AG04449 (cell line): ENCODE results near the gene NEUROD4.

ENCODE experiments used
- CTCF ChIA-PET: fragments of 350-600 bp; formaldehyde crosslinking; extraction: SDS; loops from one replicate; lab custom pipeline; 2021; ENCODE audit warnings: antibody characterized with exemption; lab: Yijun Ruan, JAX
- POLR2A ChIA-PET: fragments of 400-600, 350-600 bp; formaldehyde crosslinking; extraction: SDS; loops from one replicate; lab custom pipeline; 2020; ENCODE audit warnings: antibody characterized with exemption, inconsistent platforms; lab: Yijun Ruan, JAX
- DNase-seq: peaks from one replicate; pipeline ENCODE4 v3.0.0-alpha.2; 2010; ENCODE audit warnings: low read depth, low spot score
- H3K4me3 ChIP-seq: 2 replicates; pipeline ENCODE4 v1.5.1; 2011; ENCODE audit warnings: low read depth, mild to moderate bottlenecking, control low read depth, low read length
- CTCF ChIP-seq: IDR thresholded peaks from one replicate; pipeline ENCODE4 v1.5.1; 2011; ENCODE audit warnings: mild to moderate bottlenecking, moderate library complexity, low read length, control low read depth, inconsistent platforms; ENCODE audit not compliant: insufficient read depth; ENCODE audit errors: missing control alignments

The NEUROD4 gene

DNA sequence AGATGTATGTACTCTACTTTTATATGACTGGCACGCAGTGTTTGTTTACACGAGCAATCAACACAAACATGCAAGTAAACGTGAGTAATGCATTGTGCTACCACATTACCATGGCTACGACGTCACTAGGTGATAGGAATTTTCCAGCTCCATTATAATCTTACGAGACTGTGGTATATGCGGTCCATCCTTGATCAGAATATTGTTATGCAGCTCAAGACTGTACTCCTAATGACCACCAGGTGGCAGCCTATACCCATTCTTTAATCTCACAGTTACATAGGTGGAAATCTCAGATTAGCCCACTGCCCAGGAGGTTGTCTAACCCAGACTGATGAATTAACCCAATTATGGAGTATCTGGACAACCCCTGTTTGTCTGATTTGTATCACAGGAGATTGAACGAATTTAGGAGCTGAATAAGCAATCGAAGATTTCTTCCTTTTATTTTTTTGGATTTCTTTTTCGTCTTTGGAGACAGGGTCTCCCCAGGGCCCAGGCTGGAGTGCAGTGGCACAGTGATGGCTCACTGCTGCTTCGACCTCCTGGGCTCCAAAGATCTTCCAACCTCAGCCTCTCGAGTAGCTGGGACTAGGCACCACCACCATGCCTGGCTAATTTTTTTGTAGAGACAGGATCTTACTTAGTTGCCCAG is 26.5 kb upstream of the NEUROD4 start:
- H3K4me3 ChIP-seq: no peak overlapping the region
- DNase-seq: peak; percentile 4
- POLR2A ChIA-PET: no interaction called here
- CTCF ChIA-PET: interaction anchor here (0.8 to 7.6 kb wide), 30 partner anchors 9 to 626 kb away, joined by 3 to 272 read pairs (median 4); partner anchors contain the start of gene NEUROD4
- peak; percentile 71 for TF ChIP-seq CTCF

DNA sequence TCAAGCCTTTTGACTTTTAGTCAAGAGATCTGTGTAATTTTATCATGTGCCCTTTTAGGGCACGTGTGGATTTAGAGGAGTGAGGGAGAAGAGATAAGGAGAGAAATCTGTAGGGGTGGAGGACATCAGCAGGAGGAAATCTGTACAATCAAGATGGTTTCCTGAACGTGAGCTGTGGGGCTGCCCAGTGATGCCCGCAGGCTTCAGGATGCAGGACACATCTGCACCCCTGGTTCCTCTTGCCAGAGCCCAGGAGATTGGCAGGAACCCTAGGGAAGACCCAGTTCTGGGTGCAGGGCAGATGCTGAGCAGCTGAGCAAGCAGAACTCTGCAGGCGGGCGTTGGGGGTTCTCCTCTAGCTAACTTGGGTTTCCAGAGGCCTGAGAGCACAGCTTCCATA is 23.6 kb upstream of the NEUROD4 start:
- ChIA-PET CTCF (interaction anchor here (1.0 to 7.6 kb wide), 5 partner anchors 10 to 147 kb away, joined by 3 to 272 read pairs (median 3); partner anchors contain the start of gene MUCL1), POLR2A (no interaction called here)
- no peak overlapping the region for H3K4me3 ChIP-seq
- no peak for TF ChIP-seq CTCF
- no peak for DNase-seq

DNA sequence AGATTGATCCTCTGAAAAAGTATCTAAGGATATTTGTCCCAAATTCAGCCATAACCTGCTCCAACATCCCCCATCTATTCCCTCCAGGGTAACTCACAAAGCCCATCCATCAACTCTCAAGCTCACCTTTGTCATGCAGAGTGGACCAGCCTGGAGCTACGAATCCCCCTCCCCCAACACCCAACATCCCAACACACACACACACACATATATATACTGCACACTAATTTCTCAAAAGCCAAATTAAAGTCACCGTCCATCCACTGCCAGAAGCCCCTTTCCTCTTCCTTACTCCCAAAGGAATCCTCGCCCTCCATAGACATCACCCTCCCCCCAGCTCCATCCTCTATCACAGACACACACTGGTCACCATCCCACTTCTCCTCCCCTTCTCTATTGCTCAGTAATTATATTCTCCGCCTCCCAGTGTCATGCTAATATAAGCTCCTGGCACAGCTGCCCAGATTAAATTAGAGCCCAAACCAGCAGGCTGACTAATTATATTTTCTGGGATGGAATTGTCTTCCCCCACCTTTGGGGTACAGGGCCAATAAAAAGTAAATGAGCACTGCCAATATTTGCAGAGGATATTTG is 21.7 kb upstream of the NEUROD4 start:
- H3K4me3 ChIP-seq: no peak overlapping the region
- DNase-seq: no peak
- ChIA-PET CTCF (interaction anchor here (7.6 kb wide), 1 partner anchor 72 kb away, joined by 272 read pairs; no protein-coding TSS in a partner anchor), POLR2A (no interaction called here)
- no peak for TF ChIP-seq CTCF

- no peak overlapping the region for H3K4me3 ChIP-seq
- DNase-seq: no peak
- ChIA-PET POLR2A (no interaction called here), CTCF (interaction anchor here (1.0 kb wide), 1 partner anchor 11 kb away, joined by 3 read pairs; no protein-coding TSS in a partner anchor)
- no peak for TF ChIP-seq CTCF
Observed at GRCh38 chr12:54998958-54999510, 20.7 kb upstream of the NEUROD4 start.

DNA sequence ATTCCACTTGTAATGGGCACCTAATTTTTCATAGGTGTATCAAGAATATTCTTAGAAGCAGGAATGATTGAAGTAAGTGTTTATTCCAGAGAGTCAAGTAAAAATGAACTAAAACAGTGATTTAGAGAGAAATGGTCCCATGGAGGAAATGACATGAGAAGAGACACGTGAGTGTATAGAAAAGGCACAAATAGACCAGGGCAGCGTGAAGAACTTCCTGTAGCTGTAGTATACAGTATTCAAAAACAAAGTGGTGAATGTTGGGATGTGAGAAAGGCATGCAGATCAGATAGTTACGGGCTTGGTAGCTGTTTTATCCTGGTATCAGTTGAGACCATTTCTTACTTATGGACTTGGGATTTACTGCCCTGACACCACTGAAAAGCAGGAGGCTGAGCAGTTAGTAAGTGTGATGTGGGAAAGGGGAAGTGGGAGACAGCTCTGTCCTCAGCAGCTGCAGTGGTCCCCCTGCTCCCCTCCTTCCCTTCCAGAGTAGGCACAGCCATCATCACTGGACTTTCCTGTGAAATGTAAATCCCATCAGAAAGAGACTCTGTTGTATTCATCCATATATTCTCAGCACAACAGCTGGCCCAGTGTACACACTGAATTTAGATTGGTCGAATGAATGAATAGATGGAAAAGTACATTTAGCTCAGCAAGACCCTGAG is 18.4 kb upstream of the NEUROD4 start:
- no peak overlapping the region for H3K4me3 ChIP-seq
- DNase-seq: no peak
- no peak for TF ChIP-seq CTCF
- ChIA-PET CTCF (interaction anchor here (0.9 to 3.4 kb wide), 2 partner anchors 8 to 30 kb away, joined by 4 to 21 read pairs; no protein-coding TSS in a partner anchor), POLR2A (no interaction called here)
